Activated naive CD4-positive, alpha-beta T cell treated with anti-CD3 and anti-CD28 coated beads, Interleukin-2, amount 50 U/mL, for 72 hours (primary cell): ENCODE results near the gene MTG1. TPM values are rescaled to one million over a fixed set of nuclear protein-coding genes. Genes with fewer than 3 reads are reported as not detected.
"Not testable (repeated sequence)": the region's sequence is repeated elsewhere in the genome, so short reads cannot be mapped to it uniquely, and the experiment has no call there.

Source experiments
- ATAC-seq, 2 donors: fragments of 150-1000 bp; cut with Tn5 transposase; 2 replicates each; pipeline ENCODE4 v1.10.0; 2021; ENCODE audit warnings: mild to moderate bottlenecking in 2 of 2, moderate library complexity in 2 of 2
- DNase-seq, 2 donors: peaks; one replicate each; pipeline ENCODE4 v3.0.0; 2021 to 2022; ENCODE audit warnings: low spot score in 2 of 2
- H3K27ac Mint-ChIP-seq, 2 donors: one replicate each; pipeline ENCODE4 v1.8.0; 2022; ENCODE audit warnings: mild to moderate bottlenecking in 2 of 2, mixed read lengths in 2 of 2
- H3K36me3 Mint-ChIP-seq, 2 donors: one replicate each; pipeline ENCODE4 v1.8.0; 2022; ENCODE audit warnings: mixed read lengths in 2 of 2
- H3K9me3 Mint-ChIP-seq, 2 donors: one replicate each; pipeline ENCODE4 v1.8.0; 2022; ENCODE audit warnings: mixed read lengths in 2 of 2
- total RNA-seq, 2 donors: library from RNA; stranded (reverse); gene quantifications; one replicate each; pipeline ENCODE4 v1.2.3, GENCODE V29; 2022

The MTG1 gene
- total RNA-seq, 2 donors from 2014 or later: 39.8 to 65.0 TPM

- ATAC-seq (no peak), DNase-seq (no peak)
- Mint-ChIP-seq H3K27ac (peak overlapping the region; percentile 42 to 84), H3K36me3 (peaks cover 47 to 48% of the 10 kb centered on the region in 2 donors), H3K9me3 (peaks cover under 1 to 6% of the 10 kb centered on the region in 2 donors)
Observed at GRCh38 chr10:133403359-133403758, 9.4 kb downstream of the MTG1 start.

- DNase-seq (no peak), ATAC-seq (no peak)
- H3K9me3 Mint-ChIP-seq: peaks cover 5 to 6% of the 10 kb centered on the region in 2 donors
- peak overlapping the region; percentile 42 to 53 for H3K27ac Mint-ChIP-seq
- H3K36me3 Mint-ChIP-seq: peaks cover 48 to 51% of the 10 kb centered on the region in 2 donors
Observed at GRCh38 chr10:133403784-133404183, 9.8 kb downstream of the MTG1 start.

GRCh38 chr10:133405272-133405671 lies 11.3 kb downstream of the MTG1 start:
- peak overlapping the region in 1 of 2 donors; percentile 41 for H3K27ac Mint-ChIP-seq
- H3K9me3 Mint-ChIP-seq: peaks cover 14 to 18% of the 10 kb centered on the region in 2 donors
- no peak for ATAC-seq

GRCh38 chr10:133405844-133406527 lies 12.0 kb downstream of the MTG1 start:
- Mint-ChIP-seq H3K36me3 (peaks cover 69 to 73% of the 10 kb centered on the region in 2 donors), H3K27ac (peak overlapping the region in 1 of 2 donors; percentile 41), H3K9me3 (peaks cover 21 to 22% of the 10 kb centered on the region in 2 donors)
- DNase-seq (no peak), ATAC-seq (peak; percentile 44 to 60)

More at GRCh38 chr10:133405272-133405671, 11.3 kb downstream of the MTG1 start:
- peaks cover 62 to 66% of the 10 kb centered on the region in 2 donors for H3K36me3 Mint-ChIP-seq
- no peak for DNase-seq

DNA sequence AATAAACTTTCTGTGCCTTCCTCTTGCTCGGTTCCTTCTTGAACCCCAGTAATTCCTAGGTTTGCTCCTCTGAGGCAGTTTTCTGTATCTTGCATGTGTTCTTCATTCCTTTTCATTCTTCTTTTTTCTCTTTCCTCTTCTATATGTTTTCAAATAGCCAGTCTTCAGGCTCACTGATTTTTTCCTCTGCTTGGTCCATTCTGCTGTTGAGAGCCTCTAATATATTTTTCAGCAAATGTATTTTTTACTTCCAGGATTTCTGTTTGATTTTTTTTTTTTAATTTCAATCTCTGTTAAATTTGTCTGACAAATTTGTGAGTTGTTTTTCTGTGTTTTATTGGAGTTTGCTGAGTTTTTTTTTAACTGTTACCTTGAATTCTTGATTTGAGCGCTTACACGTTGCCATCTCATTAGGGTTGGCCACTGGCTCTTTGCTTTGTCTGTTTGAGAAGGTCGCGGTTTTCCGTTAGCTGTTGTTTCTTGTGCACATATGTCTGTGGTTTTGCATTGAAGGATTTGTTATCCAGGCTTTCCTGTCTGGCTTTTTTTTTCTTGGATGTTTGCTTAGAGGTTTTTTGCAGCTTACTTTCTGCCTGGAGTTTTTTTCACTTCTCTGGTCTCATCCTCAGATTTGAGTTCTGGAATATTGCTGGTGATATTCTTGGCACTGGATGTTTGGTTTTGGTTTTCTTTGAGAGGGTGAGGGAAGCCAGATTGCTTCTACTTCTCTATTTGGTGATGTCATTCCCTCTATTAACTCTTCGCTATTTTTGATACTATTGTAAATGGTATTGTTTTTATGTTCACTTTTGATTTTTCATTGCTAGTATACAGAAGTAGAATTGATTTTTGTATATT lies 17.8 kb downstream of the MTG1 start:
- no peak for DNase-seq
- Mint-ChIP-seq H3K9me3 (peaks cover 34 to 50% of the 10 kb centered on the region in 2 donors), H3K27ac (no peak overlapping the region), H3K36me3 (peaks cover 85 to 88% of the 10 kb centered on the region in 2 donors)
- ATAC-seq: no peak

DNA sequence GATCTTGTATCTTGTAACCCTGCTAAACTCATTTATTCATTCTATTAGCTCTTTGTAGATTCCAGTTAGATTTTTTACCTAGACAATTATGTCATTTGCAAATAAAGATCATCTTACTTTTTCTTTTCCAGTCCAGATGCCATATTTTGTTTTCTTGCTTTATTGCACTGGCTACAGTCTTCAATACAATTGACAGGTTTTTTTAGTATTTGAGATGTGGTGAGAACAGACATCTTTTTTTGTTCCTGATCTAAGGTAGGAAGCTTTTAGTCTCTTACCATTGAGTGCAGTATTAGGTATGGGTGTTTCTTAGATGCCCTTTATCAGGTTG lies 18.4 kb downstream of the MTG1 start:
- H3K27ac Mint-ChIP-seq: no peak overlapping the region
- peaks cover 34 to 50% of the 10 kb centered on the region in 2 donors for H3K9me3 Mint-ChIP-seq
- H3K36me3 Mint-ChIP-seq: peaks cover 80 to 83% of the 10 kb centered on the region in 2 donors
- ATAC-seq: no peak
- no peak for DNase-seq

- H3K27ac Mint-ChIP-seq, DNase-seq, ATAC-seq: not testable (repeated sequence)
- H3K36me3 Mint-ChIP-seq: peaks cover 61 to 67% of the 10 kb centered on the region in 2 donors
- H3K9me3 Mint-ChIP-seq: peaks cover 22 to 42% of the 10 kb centered on the region in 2 donors
Observed at GRCh38 chr10:133414401-133414800, 20.4 kb downstream of the MTG1 start.

- ATAC-seq (no peak), DNase-seq (no peak)
- Mint-ChIP-seq H3K36me3 (peaks cover 47 to 54% of the 10 kb centered on the region in 2 donors), H3K9me3 (peaks cover 16 to 31% of the 10 kb centered on the region in 2 donors), H3K27ac (no peak overlapping the region)
Observed at GRCh38 chr10:133415752-133416151, 21.8 kb downstream of the MTG1 start.

GRCh38 chr10:133418289-133418993 lies 24.5 kb downstream of the MTG1 start:
- peaks cover 0 to 12% of the 10 kb centered on the region in 2 donors for H3K9me3 Mint-ChIP-seq
- ATAC-seq (no peak), DNase-seq (no peak)
- peaks cover 20 to 27% of the 10 kb centered on the region in 2 donors for H3K36me3 Mint-ChIP-seq
- H3K27ac Mint-ChIP-seq: no peak overlapping the region

- ATAC-seq: no peak
- peaks cover 17 to 24% of the 10 kb centered on the region in 2 donors for H3K36me3 Mint-ChIP-seq
Observed at GRCh38 chr10:133419211-133419950, 25.4 kb downstream of the MTG1 start.

GRCh38 chr10:133420028-133420427 lies 26.1 kb downstream of the MTG1 start:
- Mint-ChIP-seq H3K9me3 (peaks cover 0 to 9% of the 10 kb centered on the region in 2 donors), H3K27ac (peak overlapping the region in 1 of 2 donors; percentile 59), H3K36me3 (peaks cover 12 to 18% of the 10 kb centered on the region in 2 donors)
- ATAC-seq (no peak), DNase-seq (no peak)

More at GRCh38 chr10:133419211-133419950, 25.4 kb downstream of the MTG1 start:
- H3K9me3 Mint-ChIP-seq: peaks cover 0 to 9% of the 10 kb centered on the region in 2 donors
- H3K27ac Mint-ChIP-seq: peak overlapping the region; percentile 33 to 90
- no peak for DNase-seq

GRCh38 chr10:133420579-133420978 lies 26.6 kb downstream of the MTG1 start:
- H3K27ac Mint-ChIP-seq: peak overlapping the region in 1 of 2 donors; percentile 59
- H3K36me3 Mint-ChIP-seq: peaks cover 7 to 13% of the 10 kb centered on the region in 2 donors
- peaks cover 0 to 4% of the 10 kb centered on the region in 2 donors for H3K9me3 Mint-ChIP-seq
- DNase-seq (peak in 1 of 2 donors; percentile 52), ATAC-seq (no peak)

- DNase-seq (no peak), ATAC-seq (peak in 1 of 2 donors; percentile 16)
- Mint-ChIP-seq H3K9me3 (no peaks in the 10 kb centered on the region), H3K36me3 (peaks cover 0 to 5% of the 10 kb centered on the region in 2 donors), H3K27ac (no peak overlapping the region)
Observed at GRCh38 chr10:133421336-133422222, 27.6 kb downstream of the MTG1 start.

- Mint-ChIP-seq H3K36me3 (peaks cover 0 to 5% of the 10 kb centered on the region in 2 donors), H3K9me3 (no peaks in the 10 kb centered on the region), H3K27ac (no peak overlapping the region)
- DNase-seq (no peak), ATAC-seq (no peak)
Observed at GRCh38 chr10:133422223-133422806, 28.4 kb downstream of the MTG1 start.
